K562 (cell line): ENCODE results near the gene RABGAP1L. TPM values are rescaled to one million over a fixed set of nuclear protein-coding genes. Genes with fewer than 3 reads are reported as not detected.

Source experiments
- ATAC-seq: fragments of 200-7000 bp; cut with Tn5 transposase; 3 replicates; pipeline ENCODE4 v1.9.1; 2020; ENCODE audit warnings: moderate library complexity
- BruUV-seq: library from RNA; stranded (reverse); fragments of 400-500 nt; replicated peaks from 2 replicates; lab custom pipeline; 2021; lab: Mats Ljungman, UMichigan
- CTCF ChIA-PET: fragments of 300-600 bp; formaldehyde crosslinking; extraction: SDS; loops from one replicate; lab custom pipeline; 2021; ENCODE audit warnings: low intra/inter-chr PET ratio; lab: Yijun Ruan, JAX
- POLR2A ChIA-PET: fragments of 300-600, 350-650 bp; sonication (Branson Sonifier 250); formaldehyde crosslinking; extraction: SDS; loops from one replicate; lab custom pipeline; 2021; ENCODE audit warnings: antibody characterized with exemption, inconsistent platforms; lab: Yijun Ruan, JAX
- DNase-seq, 4 experiments: peaks; one replicate each; pipeline versions ENCODE4 v3.0.0 to v3.0.0-alpha.2; 2011 to 2018; ENCODE audit warnings: low spot score in 3 of 4, mixed read lengths in 3 of 4; ENCODE audit errors: extremely low read depth in 1 of 4
- FAIRE-seq: peaks from 2 replicates; lab custom pipeline; 2011; peaks lifted over from hg19 to GRCh38; lab: Jason Lieb, UNC
- H2AFZ ChIP-seq: 2 replicates; pipeline ENCODE4 v1.6.0; 2011; ENCODE audit warnings: low read depth, low read length, control low read depth, inconsistent platforms
- H3K27ac ChIP-seq: fragments of 200-600 bp; 3 replicates; pipeline ENCODE4 v1.8.0; 2011; ENCODE audit warnings: low read depth, mild to moderate bottlenecking, control low read depth, inconsistent platforms, low read length, moderate library complexity, mixed read lengths; ENCODE audit errors: extremely low read depth
- H3K27me3 ChIP-seq, 2 experiments: fragments of 300-600 bp in 1 of 2; 2 replicates in 1 of 2; 3 replicates in 1 of 2; pipeline versions ENCODE4 v1.6.0 to v1.8.0; 2011; ENCODE audit warnings: inconsistent platforms in 2 of 2, low read length in 2 of 2, mild to moderate bottlenecking in 1 of 2, mixed read lengths in 1 of 2, moderate library complexity in 1 of 2; ENCODE audit not compliant: control insufficient read depth in 2 of 2, insufficient read depth in 2 of 2
- H3K36me3 ChIP-seq: fragments of 300-600 bp; 3 replicates; pipeline ENCODE4 v1.8.0; 2011; ENCODE audit warnings: mild to moderate bottlenecking, low read length, inconsistent platforms; ENCODE audit not compliant: control insufficient read depth, insufficient read depth
- H3K4me1 ChIP-seq, 2 experiments: fragments of 200-600 bp in 1 of 2; replicated peaks in 1 of 2; 2 replicates in 1 of 2; 3 replicates in 1 of 2; pipeline versions ENCODE4 v1.5.1 to v1.8.0; 2011; ENCODE audit warnings: inconsistent platforms in 2 of 2, low read length in 2 of 2, mild to moderate bottlenecking in 1 of 2, mixed read lengths in 1 of 2, moderate library complexity in 1 of 2; ENCODE audit not compliant: control insufficient read depth in 2 of 2, insufficient read depth in 2 of 2
- H3K4me2 ChIP-seq: 2 replicates; pipeline ENCODE4 v1.6.1; 2011; ENCODE audit warnings: low read length, control low read depth, inconsistent platforms, mixed read lengths; ENCODE audit not compliant: insufficient read depth
- H3K4me3 ChIP-seq: fragments of 200-600 bp; sonication (generic), shearing (Covaris generic); 2 replicates; pipeline ENCODE4 v1.5.1; 2016; ENCODE audit warnings: control low read depth, inconsistent platforms
- H3K79me2 ChIP-seq: fragments of 200-600 bp; 3 replicates; pipeline ENCODE4 v1.8.0; 2011; ENCODE audit warnings: low read length, inconsistent platforms; ENCODE audit not compliant: control insufficient read depth, insufficient read depth
- H3K9ac ChIP-seq, 2 experiments: 2 replicates each; pipeline versions ENCODE4 v1.6.0 to v1.6.1; 2011; ENCODE audit warnings: low read depth in 2 of 2, low read length in 2 of 2, control low read depth in 1 of 2, inconsistent platforms in 1 of 2, mild to moderate bottlenecking in 1 of 2, mixed read lengths in 1 of 2; ENCODE audit not compliant: insufficient read depth in 1 of 2
- H3K9me1 ChIP-seq: one replicate; pipeline ENCODE4 v1.6.0; 2011; ENCODE audit warnings: inconsistent platforms, mild to moderate bottlenecking, low read length, moderate library complexity; ENCODE audit not compliant: control insufficient read depth, insufficient read depth
- H3K9me3 ChIP-seq: replicated peaks from 2 replicates; pipeline ENCODE4 v1.5.1; 2011; ENCODE audit warnings: low read depth, low read length, inconsistent platforms; ENCODE audit not compliant: control insufficient read depth, insufficient read depth
- H4K20me1 ChIP-seq: replicated peaks from 2 replicates; pipeline ENCODE4 v1.6.1; 2011; ENCODE audit warnings: low read length, inconsistent platforms, mixed read lengths; ENCODE audit not compliant: control insufficient read depth, insufficient read depth
- ADNP ChIP-seq: fragments of 200-800 bp; sonication (Bioruptor generic); IDR thresholded peaks from 2 replicates; pipeline ENCODE4 v1.6.1; 2016; ENCODE audit warnings: missing genetic modification characterization, missing compliant biosample characterization
- BCOR ChIP-seq: fragments of 450-650 bp; IDR thresholded peaks from 2 replicates; pipeline ENCODE4 v1.6.1; 2016
- BMI1 ChIP-seq: fragments of 150-350 bp; IDR thresholded peaks from 2 replicates; pipeline ENCODE4 v1.6.1; 2014; ENCODE audit warnings: low read length
- CBX3 ChIP-seq, 2 experiments: IDR thresholded peaks; 1 replicate in 1 of 2; 2 replicates in 1 of 2; pipeline ENCODE4 v1.6.1; 2012; ENCODE audit warnings: inconsistent platforms in 2 of 2, low read length in 2 of 2, borderline replicate concordance in 1 of 2, control low read depth in 1 of 2
- GATAD2A ChIP-seq: fragments of 450-650 bp; IDR thresholded peaks from 2 replicates; pipeline ENCODE4 v1.6.1; 2017
- HDAC1 ChIP-seq, 2 experiments: fragments of 450-650 bp; IDR thresholded peaks; 2 replicates each; pipeline ENCODE4 v1.6.1; 2016 to 2017; ENCODE audit warnings: inconsistent platforms in 1 of 2, mild to moderate bottlenecking in 1 of 2, moderate library complexity in 1 of 2
- HNRNPH1 ChIP-seq: fragments of 200-400 bp; formaldehyde crosslinking; optimal IDR thresholded peaks from 2 replicates; pipeline ENCODE3; 2017; ENCODE audit warnings: low read depth, mild to moderate bottlenecking, low read length, moderate library complexity
- KDM1A ChIP-seq, 2 experiments: fragments of 450-650 bp; IDR thresholded peaks; 2 replicates each; pipeline ENCODE4 v1.6.1; 2016; ENCODE audit warnings: mild to moderate bottlenecking in 2 of 2
- PHF20 ChIP-seq: fragments of 450-650 bp; IDR thresholded peaks from 2 replicates; pipeline ENCODE4 v1.6.1; 2018; ENCODE audit not compliant: partially characterized antibody
- PURB ChIP-seq: sonication (generic); formaldehyde crosslinking; IDR thresholded peaks from 2 replicates; pipeline ENCODE4 v1.9.0; 2021; ENCODE audit warnings: low read depth, mild to moderate bottlenecking, missing genetic modification reagents
- RBM25 ChIP-seq: fragments of 200-400 bp; formaldehyde crosslinking; IDR thresholded peaks from 2 replicates; pipeline ENCODE4 v1.6.1; 2018; ENCODE audit warnings: low read length, low read depth, moderate library complexity; ENCODE audit not compliant: severe bottlenecking
- RCOR1 ChIP-seq, 2 experiments: IDR thresholded peaks; 2 replicates each; pipeline ENCODE4 v1.6.1; 2012; ENCODE audit warnings: low read depth in 2 of 2, low read length in 2 of 2, borderline replicate concordance in 1 of 2, improper control_type of control experiment in 1 of 2
- SMARCA5 ChIP-seq: fragments of 450-650 bp; IDR thresholded peaks from 2 replicates; pipeline ENCODE4 v1.6.1; 2016
- XRCC3 ChIP-seq: fragments of 450-650 bp; IDR thresholded peaks from 2 replicates; pipeline ENCODE4 v1.6.1; 2017; ENCODE audit warnings: mild to moderate bottlenecking, moderate library complexity
- ZNF146 ChIP-seq: IDR thresholded peaks from one replicate; pipeline ENCODE4 v1.6.1; 2018; ENCODE audit warnings: missing compliant biosample characterization; ENCODE audit not compliant: unreplicated experiment
- WGBS: fragments of 100-300 bp; shearing (Covaris generic); methylation state at CpG from one replicate; pipeline ENCODE4 v1.1.6; 2016; ENCODE audit warnings: low coverage, mixed read lengths; ENCODE audit not compliant: insufficient coverage; ENCODE audit errors: missing lambda C conversion rate; 5-methylcytosine and 5-hydroxymethylcytosine counted together
- in situ Hi-C: fragments of 300-500 bp; cut with MboI; formaldehyde crosslinking; loops from 4 replicates; pipeline ENCODE4 v1.15.0; 2018; ENCODE audit warnings: inconsistent platforms, mixed read lengths
- intact Hi-C: fragments of 100-400 bp; cut with micrococcal nuclease; formaldehyde crosslinking; loops from 2 replicates; pipeline ENCODE4 v1.14.2; 2022
- polyA plus RNA-seq, 8 experiments: library from polyadenylated mRNA; depleted of rRNA in 4 of 8; stranded (reverse) in 5 of 8; unstranded in 3 of 8; fragments of >200 nt; fragmentation: Nextera tagmentation in 2 of 8; fragmentation: Illumina TruSeq in 1 of 8; extraction: Ambion mirVana in 2 of 8; extraction: Trizol in 1 of 8; gene quantifications; 2 replicates each; pipeline versions ENCODE4 v1.2.1 to v1.2.3, GENCODE V29; 2011 to 2014; ENCODE audit warnings: inconsistent platforms in 1 of 8, missing spikeins in 1 of 8
- total RNA-seq, 7 experiments: library from RNA; depleted of rRNA in 6 of 7; stranded (reverse); fragments of >200 nt in 6 of 7; fragmentation: Illumina TruSeq in 2 of 7; extraction: Trizol in 2 of 7; gene quantifications; 2 replicates each; pipeline versions ENCODE4 v1.2.1 to v1.2.3, GENCODE V29; 2011 to 2021; ENCODE audit warnings: low replicate concordance in 1 of 7
- TF ChIP-seq, protein P1 (sequence below): sonication (generic); formaldehyde crosslinking; IDR thresholded peaks from 2 replicates; pipeline ENCODE4 v1.4.0; 2020; ENCODE audit warnings: mild to moderate bottlenecking, missing genetic modification reagents
- TF ChIP-seq, protein P2 (sequence below), 2 experiments: fragments of 250-450 bp in 1 of 2; fragments of 450-650 bp in 1 of 2; sonication (Bioruptor Pico) in 1 of 2; IDR thresholded peaks; 2 replicates each; pipeline versions ENCODE4 v1.6.1 to v1.8.0; 2016 to 2021; ENCODE audit warnings: mild to moderate bottlenecking in 2 of 2, moderate library complexity in 2 of 2, missing compliant biosample characterization in 1 of 2, missing genetic modification characterization in 1 of 2
- TF ChIP-seq, protein P3 (sequence below): fragments of 450-650 bp; IDR thresholded peaks from 2 replicates; pipeline ENCODE4 v1.6.1; 2016; ENCODE audit warnings: mild to moderate bottlenecking

The RABGAP1L gene
- total and polyA plus RNA-seq, 9 of the 15 experiments (the other 6 are each of a cell fraction or from before 2014, with no cell fraction given): 16.5 to 44.9 (median 26.7) TPM

DNA sequence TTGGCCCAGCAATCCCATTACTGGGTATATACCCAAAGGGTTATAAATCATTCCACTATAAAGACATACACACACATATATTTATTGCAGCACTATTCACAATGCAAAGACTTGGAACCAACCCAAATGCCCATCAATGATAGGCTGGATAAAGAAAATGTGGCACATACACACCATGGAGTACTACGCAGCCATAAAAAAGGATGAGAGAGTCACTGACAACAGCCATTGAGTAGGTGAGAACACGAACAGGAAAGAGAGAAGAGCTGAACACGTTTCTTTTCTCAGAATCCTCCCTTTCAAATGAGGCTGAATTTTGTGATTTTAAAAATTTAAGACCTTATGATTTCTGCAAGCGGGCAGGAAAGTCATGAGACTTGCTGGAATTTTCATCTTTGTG, 10.1 kb upstream of the RABGAP1L start:
- H3K79me2 ChIP-seq: no peaks in the 10 kb centered on the region
- H3K4me2 ChIP-seq: no peak overlapping the region
- no peak overlapping the region for H3K27ac ChIP-seq
- H3K36me3 ChIP-seq: no peaks in the 10 kb centered on the region
- H3K4me3 ChIP-seq: no peak overlapping the region
- H4K20me1 ChIP-seq: no peaks in the 10 kb centered on the region
- intact Hi-C loops: no loop called here
- 0 out of 2 replicates have a peak, but pooled peaks cover 2% of the 10 kb centered on the region for H3K9me3 ChIP-seq
- DNase-seq (no peak), FAIRE-seq (no peak), ATAC-seq (no peak)
- POLR2A ChIA-PET: no interaction called here
- H3K9ac ChIP-seq: no peak overlapping the region
- TF ChIP-seq XRCC3 (no peak), BMI1 (no peak), ADNP (0 out of 2 replicates have a peak, but pooled peaks have one; percentile 54), KDM1A (IDR thresholded peaks at IDR 0.05) (peak; percentile 68 to 81), BCOR (peak; percentile 92), RBM25 (peak; percentile 81), ZNF146 (peak; percentile 100), CBX3 (IDR thresholded peaks at IDR 0.05; ENCODE audit: borderline replicate concordance in 1 of 2, low read length in 2 of 2) (peak in 1 of 2 experiments; percentile 67; a peak in 1 of 3 replicates), PHF20 (peak; percentile 45), HNRNPH1 (no peak), GATAD2A (0 out of 2 replicates have a peak, but pooled peaks have one; percentile 28), HDAC1 (IDR thresholded peaks at IDR 0.05) (peak; percentile 20 to 30; a peak in 1 of 4 replicates), RCOR1 (IDR thresholded peaks at IDR 0.05; ENCODE audit: borderline replicate concordance in 1 of 2, low read depth in 2 of 2, low read length in 2 of 2) (0 out of 4 replicates have a peak, but pooled peaks of 1 of the 2 experiments have one; percentile 34), SMARCA5 (0 out of 2 replicates have a peak, but pooled peaks have one; percentile 35), PURB (CRISPR knock-in tag) (no peak)
- TF ChIP-seq, protein P1, sequence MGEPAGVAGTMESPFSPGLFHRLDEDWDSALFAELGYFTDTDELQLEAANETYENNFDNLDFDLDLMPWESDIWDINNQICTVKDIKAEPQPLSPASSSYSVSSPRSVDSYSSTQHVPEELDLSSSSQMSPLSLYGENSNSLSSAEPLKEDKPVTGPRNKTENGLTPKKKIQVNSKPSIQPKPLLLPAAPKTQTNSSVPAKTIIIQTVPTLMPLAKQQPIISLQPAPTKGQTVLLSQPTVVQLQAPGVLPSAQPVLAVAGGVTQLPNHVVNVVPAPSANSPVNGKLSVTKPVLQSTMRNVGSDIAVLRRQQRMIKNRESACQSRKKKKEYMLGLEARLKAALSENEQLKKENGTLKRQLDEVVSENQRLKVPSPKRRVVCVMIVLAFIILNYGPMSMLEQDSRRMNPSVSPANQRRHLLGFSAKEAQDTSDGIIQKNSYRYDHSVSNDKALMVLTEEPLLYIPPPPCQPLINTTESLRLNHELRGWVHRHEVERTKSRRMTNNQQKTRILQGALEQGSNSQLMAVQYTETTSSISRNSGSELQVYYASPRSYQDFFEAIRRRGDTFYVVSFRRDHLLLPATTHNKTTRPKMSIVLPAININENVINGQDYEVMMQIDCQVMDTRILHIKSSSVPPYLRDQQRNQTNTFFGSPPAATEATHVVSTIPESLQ (CRISPR knock-in tag): 0 out of 2 replicates have a peak, but pooled peaks have one; percentile 33
- TF ChIP-seq, protein P2, sequence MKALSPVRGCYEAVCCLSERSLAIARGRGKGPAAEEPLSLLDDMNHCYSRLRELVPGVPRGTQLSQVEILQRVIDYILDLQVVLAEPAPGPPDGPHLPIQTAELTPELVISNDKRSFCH (CRISPR knock-in tag; IDR thresholded peaks at IDR 0.05): no peak
- TF ChIP-seq, protein P2 (tag; IDR thresholded peaks at IDR 0.05): 0 out of 2 replicates have a peak, but pooled peaks have one; percentile 33
- TF ChIP-seq, protein P3, sequence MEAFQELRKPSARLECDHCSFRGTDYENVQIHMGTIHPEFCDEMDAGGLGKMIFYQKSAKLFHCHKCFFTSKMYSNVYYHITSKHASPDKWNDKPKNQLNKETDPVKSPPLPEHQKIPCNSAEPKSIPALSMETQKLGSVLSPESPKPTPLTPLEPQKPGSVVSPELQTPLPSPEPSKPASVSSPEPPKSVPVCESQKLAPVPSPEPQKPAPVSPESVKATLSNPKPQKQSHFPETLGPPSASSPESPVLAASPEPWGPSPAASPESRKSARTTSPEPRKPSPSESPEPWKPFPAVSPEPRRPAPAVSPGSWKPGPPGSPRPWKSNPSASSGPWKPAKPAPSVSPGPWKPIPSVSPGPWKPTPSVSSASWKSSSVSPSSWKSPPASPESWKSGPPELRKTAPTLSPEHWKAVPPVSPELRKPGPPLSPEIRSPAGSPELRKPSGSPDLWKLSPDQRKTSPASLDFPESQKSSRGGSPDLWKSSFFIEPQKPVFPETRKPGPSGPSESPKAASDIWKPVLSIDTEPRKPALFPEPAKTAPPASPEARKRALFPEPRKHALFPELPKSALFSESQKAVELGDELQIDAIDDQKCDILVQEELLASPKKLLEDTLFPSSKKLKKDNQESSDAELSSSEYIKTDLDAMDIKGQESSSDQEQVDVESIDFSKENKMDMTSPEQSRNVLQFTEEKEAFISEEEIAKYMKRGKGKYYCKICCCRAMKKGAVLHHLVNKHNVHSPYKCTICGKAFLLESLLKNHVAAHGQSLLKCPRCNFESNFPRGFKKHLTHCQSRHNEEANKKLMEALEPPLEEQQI: peak; percentile 67; the same call in 1 of the 2 replicates
- in situ Hi-C loops: no loop called here
- H3K9me1 ChIP-seq: no peaks in the 10 kb centered on the region
- CTCF ChIA-PET: no interaction called here
- H2AFZ ChIP-seq: no peak overlapping the region
- peaks cover 7 to 13% of the 10 kb centered on the region in 2 experiments; a peak in 3 of 5 replicates for H3K4me1 ChIP-seq
- WGBS: 40% methylated on average over 4 of the region's 4 CpGs
- no TSS peak for BruUV-seq
- peaks cover 0 to 2% of the 10 kb centered on the region in 2 experiments; a peak in 1 of 5 replicates for H3K27me3 ChIP-seq
